Mesenteric fat pad (tissue), 1 donor: ENCODE measurements around the gene WFDC11. TPM values are rescaled to one million over a fixed set of nuclear protein-coding genes. Genes with fewer than 3 reads are reported as not detected.
"Not testable (repeated sequence)": the region's sequence is repeated elsewhere in the genome, so short reads cannot be mapped to it uniquely, and the experiment has no call there.

Source experiments
- DNase-seq: peaks from one replicate; pipeline ENCODE4 v3.0.0-alpha.2; 2020; ENCODE audit warnings: low spot score
- long read RNA-seq: library from polyadenylated mRNA; unstranded; transcript quantifications from one replicate; pipeline ENCODE4 v2.0.0, GENCODE V29; 2020
- total RNA-seq: library from RNA; stranded (reverse); fragmentation: NEBNext Ultra II Directional; extraction: Animal tissue kit (Norgen Biotek cat#: 25700); gene quantifications from one replicate; pipeline ENCODE4 v1.2.1, GENCODE V29; 2021
- donor health status: DM: yes; HTN: yes; CAD: no.

The WFDC11 gene
- total RNA-seq, result not detected
- long read RNA-seq, result 0 reads

DNA sequence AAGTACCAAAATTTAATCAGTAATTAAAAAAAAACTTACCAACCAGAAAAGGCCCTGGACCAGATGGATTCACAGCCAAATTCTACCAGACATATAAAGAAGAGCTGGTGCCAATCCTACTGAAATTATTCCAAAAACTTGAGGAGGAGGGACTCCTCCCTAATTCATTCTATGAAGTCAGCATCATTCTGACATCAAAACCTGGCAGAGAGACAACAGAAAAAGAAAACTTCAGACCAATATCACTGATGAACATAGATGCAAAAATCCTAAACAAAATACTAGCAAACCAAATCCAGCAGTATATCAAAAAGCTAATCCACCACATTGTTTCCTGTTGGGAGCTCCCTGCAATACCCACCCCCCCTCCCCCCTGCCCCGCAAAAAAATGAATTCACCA lies at the start of gene WFDC11:
Gene WFDC11, minus strand, starts transcription at position 101 of the 400 bp plus-strand sequence. CDS start 19,639 bp downstream, outside the sequence.
- DNase-seq, result no peak

DNA sequence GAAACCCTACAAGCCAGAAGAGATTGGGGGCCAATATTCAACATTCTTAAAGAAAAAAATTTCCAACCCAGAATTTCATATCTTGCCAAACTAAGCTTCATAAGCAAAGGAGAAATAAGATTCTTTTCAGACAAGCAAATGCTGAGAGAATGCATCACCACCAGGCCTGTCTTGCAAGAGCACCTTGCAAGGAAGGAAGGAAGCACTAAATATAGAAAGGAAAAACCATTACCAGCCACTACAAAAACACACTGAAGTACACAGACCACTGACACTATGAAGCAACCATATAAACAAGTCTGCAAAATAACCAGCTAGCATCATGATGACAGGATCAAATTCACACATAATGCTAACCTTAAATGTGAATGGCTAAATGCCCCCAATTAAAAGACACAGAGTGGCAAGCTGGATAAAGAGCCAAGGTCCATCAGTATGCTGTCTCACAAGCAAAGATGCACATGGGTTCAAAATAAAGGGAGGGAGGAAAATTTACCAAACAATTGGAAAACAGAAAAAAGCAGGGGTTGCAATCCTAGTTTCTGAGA lies 46.2 kb upstream of the WFDC11 start:
- not testable (repeated sequence) for DNase-seq

DNA sequence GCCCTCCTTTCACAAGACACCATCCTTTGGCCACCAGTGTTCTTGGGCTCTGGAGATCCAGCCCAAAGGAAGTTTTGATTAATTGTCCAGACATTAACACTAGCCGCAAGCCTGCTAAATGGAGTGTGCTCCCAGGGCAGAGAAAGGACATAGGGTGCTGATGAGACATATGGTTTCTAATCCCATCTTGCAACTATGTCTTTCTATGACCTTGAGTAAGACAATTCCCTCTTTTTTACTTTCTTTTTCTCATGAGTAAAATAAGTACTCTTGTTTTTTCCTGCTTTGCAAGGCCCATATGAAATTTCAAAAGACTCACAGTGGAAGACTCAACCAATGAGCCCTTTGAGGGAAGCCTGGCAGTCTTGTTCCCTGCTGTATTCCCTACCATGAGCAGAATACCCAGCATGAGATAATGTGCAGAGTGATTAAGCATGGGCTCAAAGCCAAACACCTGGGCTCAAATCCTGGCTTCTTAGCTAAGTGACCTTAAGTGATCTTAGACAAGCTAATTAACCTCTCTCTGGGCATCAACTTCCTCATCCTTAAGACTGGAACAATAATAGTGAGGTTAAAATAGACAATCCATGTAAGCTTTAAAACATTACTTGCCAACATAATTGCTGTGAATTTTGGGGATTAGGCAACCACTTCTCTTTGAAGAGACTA lies 35.1 kb upstream of the WFDC11 start, which contains the start of gene WFDC10B:
Gene WFDC10B, minus strand, starts transcription at position 51 of the 669 bp plus-strand sequence. CDS start 19,027 bp downstream, outside the sequence.
- no peak for DNase-seq

DNA sequence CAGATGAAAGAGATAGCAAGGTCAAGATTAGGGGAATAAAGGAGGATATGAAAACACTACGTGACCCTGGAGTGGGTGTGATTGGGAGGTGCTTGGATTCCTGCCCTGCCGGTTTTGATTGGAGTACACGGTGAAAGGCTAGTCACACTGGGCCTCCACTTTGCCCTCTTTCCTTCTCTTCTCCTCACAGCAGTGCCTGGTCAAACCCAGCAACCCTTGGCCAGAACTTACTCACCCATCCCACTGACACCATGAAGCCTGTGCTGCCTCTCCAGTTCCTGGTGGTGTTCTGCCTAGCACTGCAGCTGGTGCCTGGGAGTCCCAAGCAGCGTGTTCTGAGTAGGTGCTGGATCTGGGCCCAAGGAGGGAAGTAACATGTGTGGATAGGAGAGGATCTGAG lies 31.8 kb upstream of the WFDC11 start, which contains the start of gene WFDC13:
Gene WFDC13, plus strand, starts transcription at position 166 of the 400 bp plus-strand sequence. Its CDS starts 86 bp downstream, at position 252.
- DNase-seq, result no peak

DNA sequence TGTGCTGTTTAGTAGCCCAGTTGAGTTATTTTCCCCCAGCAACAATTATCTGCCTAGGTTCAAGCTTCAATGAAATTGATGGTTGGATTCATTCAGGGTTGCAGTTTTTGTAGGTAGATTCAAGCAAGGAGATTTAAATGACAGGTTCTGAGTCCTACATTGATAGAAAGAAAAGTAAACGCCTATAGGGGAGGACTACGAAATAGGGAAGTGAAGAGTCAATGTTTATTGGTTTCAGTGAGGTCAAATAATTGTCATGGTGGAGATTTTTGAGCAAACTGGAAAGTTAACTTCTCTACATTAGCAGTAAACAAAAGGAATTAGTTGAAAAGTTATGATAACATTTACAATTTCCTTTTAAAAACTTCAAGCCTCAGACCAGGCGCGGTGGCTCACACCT lies 31.1 kb upstream of the WFDC11 start:
- no peak for DNase-seq

DNA sequence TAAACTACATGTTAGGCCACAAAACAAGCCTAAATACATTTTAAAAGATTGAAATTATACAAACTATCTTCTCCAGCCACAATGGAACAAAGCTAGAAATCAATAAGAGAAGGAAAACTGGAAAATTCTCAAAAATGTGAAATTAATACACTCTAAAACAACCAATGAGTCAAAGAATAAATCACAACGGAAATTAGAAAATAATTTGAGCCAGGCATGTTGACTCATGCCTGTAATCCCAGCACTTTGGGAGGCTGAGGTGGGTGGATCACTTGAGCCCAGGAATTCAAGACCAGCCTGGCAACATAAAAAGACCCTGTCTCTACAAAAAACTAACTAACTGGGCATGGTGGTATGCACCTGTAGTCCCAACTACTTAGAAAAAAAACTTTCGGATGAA lies 25.5 kb upstream of the WFDC11 start:
- no peak for DNase-seq

DNA sequence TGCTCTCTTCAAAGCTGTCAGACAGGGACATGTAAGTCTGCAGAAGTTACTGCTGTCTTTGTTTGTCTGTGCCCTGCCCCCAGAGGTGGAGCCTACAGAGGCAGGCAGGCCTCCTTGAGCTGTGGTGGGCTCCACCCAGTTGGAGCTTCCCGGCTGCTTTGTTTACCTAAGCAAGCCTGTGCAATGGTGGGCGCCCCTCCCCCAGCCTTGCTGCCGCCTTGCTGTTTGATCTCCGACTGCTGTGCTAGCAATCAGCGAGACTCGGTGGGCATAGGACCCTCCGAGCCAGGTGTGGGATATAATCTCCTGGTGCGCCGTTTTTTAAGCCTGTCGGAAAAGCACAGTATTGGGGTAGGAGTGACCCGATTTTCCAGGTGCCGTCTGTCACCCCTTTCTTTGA lies 23.3 kb upstream of the WFDC11 start:
- not testable (repeated sequence) for DNase-seq

DNA sequence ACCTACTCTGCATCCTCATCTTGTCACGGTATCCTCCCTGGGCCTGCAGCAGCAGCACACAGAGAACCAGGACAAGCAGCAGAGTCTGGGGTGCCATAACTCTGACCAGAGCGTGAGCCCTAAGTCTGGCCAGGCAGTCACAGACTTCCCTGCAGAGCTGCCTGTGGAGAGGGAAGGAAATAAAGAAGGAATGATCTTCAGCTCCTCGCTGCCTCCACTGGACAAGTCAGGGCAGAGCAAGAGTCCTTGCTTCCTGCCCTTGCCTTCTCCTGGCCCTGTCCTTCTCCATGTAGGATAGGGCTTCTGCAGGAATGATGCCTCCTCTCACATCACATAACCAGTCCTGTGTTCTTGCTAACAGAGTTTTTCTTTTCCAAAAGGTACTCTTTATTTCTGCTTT lies 15.9 kb upstream of the WFDC11 start:
- no peak for DNase-seq

DNA sequence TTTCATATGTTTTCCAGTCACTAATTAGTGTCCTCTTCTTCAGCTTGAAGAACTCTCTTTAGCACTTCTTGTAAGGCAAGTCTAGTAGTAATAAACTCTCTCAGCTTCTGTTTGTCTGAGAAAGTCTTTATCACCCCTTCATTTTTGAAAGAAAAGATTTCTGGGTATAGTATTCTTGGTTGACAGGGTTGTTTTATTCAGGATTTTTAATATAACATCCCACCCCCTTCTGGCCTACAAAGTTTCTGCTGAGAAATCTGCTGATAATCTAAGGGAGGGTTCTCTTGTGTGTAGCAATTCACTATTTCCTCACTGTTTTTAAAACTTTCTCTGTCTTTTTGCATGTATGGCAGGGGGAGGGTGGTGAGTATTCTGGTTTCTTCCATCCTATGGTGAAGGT lies 9.6 kb upstream of the WFDC11 start:
- no peak for DNase-seq

DNA sequence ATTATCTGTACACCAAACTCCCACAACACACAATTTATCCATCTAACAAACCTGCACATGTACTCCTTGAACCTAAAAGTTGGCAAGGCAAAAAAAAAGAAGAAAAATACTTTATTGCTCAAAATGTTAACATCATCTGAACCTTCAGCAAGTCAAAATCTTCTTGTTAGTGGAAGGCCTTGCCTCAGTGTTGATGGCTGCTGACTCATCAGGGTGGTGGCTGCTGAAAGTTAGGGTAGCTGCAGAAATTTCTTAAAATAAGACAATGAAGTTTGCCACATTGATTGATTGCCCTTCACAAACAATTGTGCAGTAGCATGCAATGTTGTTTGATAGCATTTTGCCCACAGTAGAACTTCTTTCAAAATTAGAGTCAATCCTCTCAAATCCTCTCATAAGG lies 2.7 kb upstream of the WFDC11 start:
- no peak for DNase-seq

DNA sequence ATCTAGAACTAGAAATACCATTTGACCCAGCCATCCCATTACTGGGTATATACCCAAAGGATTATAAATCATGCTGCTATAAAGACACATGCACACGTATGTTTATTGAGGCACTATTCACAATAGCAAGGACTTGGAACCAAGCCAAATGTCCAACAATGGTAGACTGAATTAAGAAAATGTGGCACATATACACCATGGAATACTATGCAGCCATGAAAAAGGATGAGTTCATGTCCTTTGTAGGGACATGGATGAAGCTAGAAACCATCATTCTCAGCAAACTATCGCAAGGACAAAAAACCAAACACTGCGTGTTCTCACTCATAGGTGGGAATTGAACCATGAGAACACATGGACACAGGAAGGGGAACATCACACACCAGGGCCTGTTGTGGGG lies 13.0 kb downstream of the WFDC11 start:
- not testable (repeated sequence) for DNase-seq

DNA sequence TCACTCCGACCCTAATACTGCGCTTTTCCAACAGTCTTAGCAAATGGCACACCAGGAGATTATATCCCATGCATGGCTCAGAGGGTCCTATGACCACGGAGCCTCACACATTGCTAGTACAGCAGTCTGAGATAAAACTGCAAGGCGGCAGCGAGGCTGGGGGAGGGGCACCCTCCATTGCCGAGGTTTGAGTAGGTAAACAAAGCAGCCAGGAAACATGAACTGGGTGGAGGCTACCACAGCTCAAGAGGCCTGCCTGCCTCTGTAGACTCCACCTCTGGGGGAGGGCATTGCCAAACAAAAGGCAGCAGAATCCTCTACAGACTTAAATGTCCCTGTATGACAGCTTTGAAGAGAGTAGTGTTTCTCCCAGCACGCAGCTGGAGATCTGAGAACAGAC lies 18.3 kb downstream of the WFDC11 start:
- not testable (repeated sequence) for DNase-seq

DNA sequence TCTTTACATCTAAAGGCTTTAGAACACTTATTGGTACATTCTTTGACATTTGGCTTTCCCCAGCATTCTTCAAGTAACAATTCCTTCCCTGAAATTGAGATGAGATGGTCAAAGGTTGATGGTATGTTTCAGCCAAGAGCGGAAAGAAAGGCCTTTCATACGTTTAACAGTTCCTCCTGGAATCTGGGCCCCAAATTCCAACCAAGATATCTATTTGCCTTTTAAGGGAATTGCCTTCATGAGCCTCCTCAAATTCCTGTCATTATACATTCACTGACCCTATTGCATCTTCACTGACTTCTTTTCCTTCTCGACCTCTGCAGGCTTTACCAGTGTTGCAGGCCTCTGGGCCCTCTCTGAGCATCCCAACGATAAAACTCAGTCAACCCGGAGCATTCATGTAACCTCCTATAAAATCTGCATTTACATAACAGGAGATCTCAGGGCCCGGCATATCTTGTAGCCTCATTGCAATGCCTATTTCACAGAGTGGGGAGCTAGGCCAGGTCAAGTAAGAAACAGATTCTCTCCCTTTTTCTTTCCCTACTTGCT lies 20.7 kb downstream of the WFDC11 start:
- DNase-seq, result no peak

DNA sequence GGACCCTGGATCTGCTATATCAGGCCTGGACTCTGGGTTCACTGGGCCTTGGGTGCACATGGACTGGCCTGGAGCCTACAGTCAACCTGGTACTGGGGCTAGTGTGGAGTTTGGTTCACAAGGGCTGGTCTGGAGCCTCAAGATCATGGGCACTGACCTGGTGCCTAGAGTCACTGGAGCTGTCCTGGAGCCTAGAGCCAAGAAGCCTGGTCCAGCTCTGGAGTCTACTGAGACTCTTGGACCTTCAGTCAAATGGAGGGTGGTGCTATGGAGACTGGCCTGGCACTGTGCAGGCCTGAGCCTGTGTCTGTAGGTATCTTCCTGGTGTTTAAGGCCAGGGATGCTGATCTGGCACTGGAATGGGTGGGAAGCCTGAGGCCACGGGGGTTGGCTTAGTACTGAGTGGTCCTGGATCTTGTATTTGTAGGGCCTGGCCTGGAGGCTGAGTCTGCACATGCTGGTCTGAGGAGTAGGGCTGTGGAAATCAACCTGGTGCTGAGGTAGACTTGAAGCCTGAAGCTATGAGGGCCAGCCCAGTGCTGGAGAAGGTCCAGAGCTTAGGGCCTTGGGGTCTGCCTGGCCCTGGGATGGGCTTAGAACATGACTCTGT lies 22.5 kb downstream of the WFDC11 start:
- no peak for DNase-seq

DNA sequence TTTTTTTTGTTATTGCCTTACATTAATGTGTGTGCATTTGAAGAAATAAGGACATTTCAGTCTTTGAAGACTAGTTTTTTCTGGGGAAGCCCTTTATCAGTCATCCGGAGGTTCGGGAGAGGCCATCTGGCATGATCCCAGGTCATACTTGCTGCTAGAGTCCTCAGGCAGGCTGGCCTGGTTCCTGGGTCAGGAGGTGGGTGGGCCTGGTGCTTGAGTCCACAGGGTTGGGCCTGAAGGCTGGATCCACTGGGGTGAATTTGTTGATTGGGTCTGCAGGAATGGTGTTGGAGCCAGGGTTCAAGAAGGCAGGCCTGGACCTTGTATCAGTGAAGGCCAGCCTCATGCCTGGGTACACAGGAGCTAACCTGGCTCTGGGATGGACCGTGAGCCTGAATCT lies 23.2 kb downstream of the WFDC11 start:
- DNase-seq, result no peak

DNA sequence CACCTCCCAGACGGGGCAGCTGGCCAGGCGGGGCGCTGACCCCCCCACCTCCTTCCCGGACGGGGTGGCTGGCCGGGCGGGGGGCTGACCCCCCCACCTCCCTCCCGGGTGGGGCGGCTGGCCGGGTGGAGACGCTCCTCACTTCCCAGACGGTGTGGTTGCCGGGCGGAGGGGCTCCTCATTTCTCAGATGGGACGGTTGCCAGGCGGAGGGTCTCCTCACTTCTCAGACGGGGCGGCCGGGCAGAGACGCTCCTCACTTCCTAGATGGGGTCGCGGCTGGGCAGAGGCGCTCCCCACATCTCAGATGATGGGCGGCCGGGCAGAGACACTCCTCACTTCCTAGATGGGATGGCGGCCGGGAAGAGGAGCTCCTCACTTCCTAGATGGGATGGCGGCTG lies 24.2 kb downstream of the WFDC11 start:
- DNase-seq, result not testable (repeated sequence)

DNA sequence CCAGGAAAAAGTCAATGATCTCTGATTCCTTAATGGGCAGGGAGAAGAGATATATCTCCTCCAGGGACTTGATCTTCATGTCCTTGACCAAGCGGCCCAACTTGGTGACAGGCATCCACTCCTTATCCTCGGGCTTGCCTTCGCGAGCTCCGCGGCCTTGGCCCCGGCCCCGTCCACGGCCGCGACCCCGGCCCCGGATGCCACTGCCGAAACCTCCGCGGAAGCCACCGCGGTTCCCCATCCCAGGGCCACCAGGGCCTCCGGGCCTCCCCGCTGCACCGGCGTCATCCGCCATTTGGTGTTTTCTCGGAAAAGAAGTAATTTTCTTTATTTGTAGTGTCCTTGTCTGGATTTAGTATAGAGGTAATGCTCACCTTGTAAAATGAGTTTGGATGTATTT lies 29.0 kb downstream of the WFDC11 start:
- not testable (repeated sequence) for DNase-seq

DNA sequence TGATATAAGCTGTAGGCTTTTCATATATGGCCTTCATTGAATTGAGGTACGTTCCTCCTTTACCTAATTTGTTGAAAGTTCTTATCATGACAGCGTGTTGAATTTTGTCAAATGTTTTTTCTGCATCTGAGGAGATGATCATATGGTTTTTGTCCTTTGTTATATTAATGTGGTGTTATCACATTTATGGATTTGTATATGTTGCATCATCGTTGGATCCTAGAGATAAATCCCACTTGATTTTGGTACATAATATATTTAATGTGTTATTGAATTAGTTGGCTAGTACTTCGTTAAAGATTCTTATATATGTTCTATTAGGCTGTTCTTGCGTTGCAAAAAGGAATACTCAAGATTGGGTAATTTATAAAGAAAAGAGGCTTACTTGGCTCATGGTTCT lies 30.4 kb downstream of the WFDC11 start:
- DNase-seq, result no peak

DNA sequence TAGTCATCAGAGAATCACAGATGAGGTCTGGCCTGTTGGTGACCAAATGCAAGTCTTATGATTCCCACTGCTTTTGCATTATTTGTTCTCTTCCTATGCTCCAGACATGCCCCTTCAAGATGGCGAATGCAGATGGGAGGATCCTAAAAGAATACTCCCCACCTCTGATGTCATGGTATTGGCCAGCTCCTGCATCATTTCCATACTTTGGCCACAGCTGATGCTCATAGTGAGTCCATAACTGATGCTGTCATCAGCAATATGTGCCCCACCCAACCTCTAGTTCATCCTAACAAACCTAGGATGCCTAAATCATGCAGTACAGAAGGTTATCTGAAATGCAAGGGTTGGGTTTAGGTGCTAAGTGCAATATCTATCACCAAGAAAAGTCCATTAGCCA lies 33.5 kb downstream of the WFDC11 start:
- no peak for DNase-seq

DNA sequence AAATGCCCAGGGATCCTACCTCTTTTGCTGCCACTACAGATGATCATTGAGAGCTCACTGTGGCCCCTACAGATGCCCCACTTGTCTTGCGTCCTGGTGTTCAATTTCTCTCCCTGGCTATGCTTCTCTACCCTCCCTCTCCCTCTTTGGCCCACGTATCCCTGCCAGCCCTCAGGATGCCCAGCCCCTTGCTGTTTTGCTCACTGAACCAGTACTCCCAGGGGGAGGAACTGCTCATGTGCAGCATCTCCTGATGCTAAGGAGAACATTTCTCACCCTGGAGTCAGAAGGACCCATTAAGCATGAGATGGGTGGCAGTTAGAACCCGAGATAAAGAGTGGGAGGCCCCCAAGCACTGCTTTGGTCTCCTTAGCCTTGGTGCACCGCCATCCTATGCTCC lies 38.9 kb downstream of the WFDC11 start, which contains the start of gene WFDC9:
Gene WFDC9, minus strand, starts transcription at position 101 of the 400 bp plus-strand sequence. CDS start 21,103 bp downstream, outside the sequence.
- DNase-seq, result no peak

DNA sequence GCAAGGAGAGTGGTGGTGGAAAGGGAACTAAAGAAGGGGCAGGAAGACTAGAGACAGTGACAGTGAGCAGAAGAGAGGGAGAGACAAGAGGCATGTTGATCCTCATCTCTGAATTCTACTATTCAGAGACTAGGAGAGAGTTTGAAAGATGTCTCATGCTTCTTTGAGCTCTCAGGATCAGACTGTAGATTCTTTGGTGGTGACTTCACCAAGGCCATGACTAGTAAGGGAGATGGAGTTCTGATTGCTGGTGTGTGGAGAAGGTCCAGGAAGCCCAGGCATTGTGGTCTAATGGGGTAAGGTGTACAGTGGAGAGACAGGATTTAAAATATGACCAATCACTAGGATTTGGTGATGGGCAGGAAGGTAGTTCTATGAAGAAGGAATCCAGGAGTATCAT lies 39.7 kb downstream of the WFDC11 start:
- DNase-seq, result no peak

DNA sequence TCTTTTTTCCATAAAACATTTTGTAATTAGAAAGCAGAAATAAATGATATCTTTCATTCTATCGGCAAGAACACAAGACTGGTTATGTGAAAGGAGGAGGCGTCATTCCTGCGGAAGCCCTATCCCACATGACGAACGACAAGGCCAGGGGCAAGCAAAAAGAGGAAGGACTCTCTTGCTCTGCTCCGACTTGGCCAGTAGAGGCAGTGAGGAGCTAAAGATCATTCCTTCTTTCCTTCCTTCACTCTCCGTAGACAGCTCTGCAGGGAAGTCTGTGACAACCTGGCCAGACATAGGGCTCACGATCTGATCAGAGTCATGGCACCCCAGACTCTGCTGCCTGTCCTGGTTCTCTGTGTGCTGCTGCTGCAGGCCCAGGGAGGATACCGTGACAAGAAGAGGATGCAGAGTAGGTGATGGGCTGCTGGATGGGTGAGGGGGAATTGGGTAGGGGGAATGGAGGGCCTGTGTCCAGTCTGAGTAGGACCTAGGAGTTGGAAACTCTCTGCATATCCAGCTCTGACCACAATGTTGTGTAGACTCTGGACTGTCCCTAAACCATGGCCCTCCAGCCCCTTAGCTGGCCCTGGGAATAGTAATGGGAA lies 40.4 kb downstream of the WFDC11 start, which contains the start of gene WFDC10A:
Gene WFDC10A, plus strand, starts transcription at position 244 of the 605 bp plus-strand sequence. Its CDS starts 75 bp downstream, at position 319.
- DNase-seq, result no peak
